Panc1 (cell line): ENCODE results near the gene ATXN10. TPM values are rescaled to one million over a fixed set of nuclear protein-coding genes. Genes with fewer than 3 reads are reported as not detected.

ENCODE experiments used
- ATAC-seq: fragments of 200-7000 bp; cut with Tn5 transposase; 2 replicates; pipeline ENCODE4 v1.9.1; 2020; ENCODE audit warnings: mild to moderate bottlenecking, moderate library complexity
- BruUV-seq: library from RNA; stranded (reverse); fragments of 400-500 nt; replicated peaks from 2 replicates; lab custom pipeline; 2021; lab: Mats Ljungman, UMichigan
- CTCF ChIA-PET: fragments of 300-600 bp; sonication (Branson Sonifier 250); formaldehyde crosslinking; loops from one replicate; lab custom pipeline; 2022; ENCODE audit warnings: antibody characterized with exemption; lab: Charles Lee
- POLR2A ChIA-PET: fragments of 300-600 bp; sonication (Branson Sonifier 250); formaldehyde crosslinking; loops from one replicate; lab custom pipeline; 2022; ENCODE audit warnings: antibody characterized with exemption; lab: Charles Lee
- DNase-seq: peaks from one replicate; pipeline ENCODE4 v3.0.0-alpha.2; 2010; ENCODE audit warnings: low read depth, low spot score
- H3K27ac ChIP-seq: 2 replicates; pipeline ENCODE4 v1.5.1; 2011; ENCODE audit warnings: mild to moderate bottlenecking, low read length, inconsistent platforms
- H3K27me3 ChIP-seq: fragments of 200-500 bp; sonication (Bioruptor generic); 2 replicates; pipeline ENCODE4 v1.6.0; 2014; ENCODE audit warnings: low read length, inconsistent platforms; ENCODE audit not compliant: control insufficient read depth, insufficient read depth
- H3K36me3 ChIP-seq: fragments of 200-500 bp; sonication (Bioruptor generic); 2 replicates; pipeline ENCODE4 v1.5.1; 2014; ENCODE audit warnings: inconsistent platforms, mild to moderate bottlenecking, low read length, moderate library complexity; ENCODE audit not compliant: control insufficient read depth, insufficient read depth
- H3K4me1 ChIP-seq: 2 replicates; pipeline ENCODE4 v1.5.1; 2011; ENCODE audit warnings: inconsistent platforms, mild to moderate bottlenecking, low read length, moderate library complexity; ENCODE audit not compliant: control insufficient read depth, insufficient read depth
- H3K4me3 ChIP-seq, 2 experiments: 2 replicates each; pipeline ENCODE4 v1.5.1; 2011 to 2012; ENCODE audit warnings: low read depth in 2 of 2, low read length in 2 of 2, mild to moderate bottlenecking in 2 of 2, inconsistent platforms in 1 of 2, moderate library complexity in 1 of 2
- H3K9me3 ChIP-seq: fragments of 200-500 bp; sonication (Bioruptor generic); 2 replicates; pipeline ENCODE4 v1.5.1; 2014; ENCODE audit warnings: low read depth, mild to moderate bottlenecking, inconsistent platforms, low read length, moderate library complexity; ENCODE audit not compliant: control insufficient read depth, insufficient read depth
- CTCF ChIP-seq: fragments of 450-650 bp; IDR thresholded peaks from 2 replicates; pipeline ENCODE4 v1.5.1; 2017; ENCODE audit warnings: mild to moderate bottlenecking
- POLR2AphosphoS5 ChIP-seq: IDR thresholded peaks from 2 replicates; pipeline ENCODE4 v1.6.1; 2012; ENCODE audit warnings: mild to moderate bottlenecking, low read depth, low read length, moderate library complexity
- REST ChIP-seq, 2 experiments: IDR thresholded peaks; 2 replicates each; pipeline ENCODE4 v1.6.1; 2011 to 2012; ENCODE audit warnings: low read depth in 2 of 2, control low read depth in 1 of 2, low read length in 1 of 2, mild to moderate bottlenecking in 1 of 2, moderate library complexity in 1 of 2; ENCODE audit not compliant: insufficient read depth in 1 of 2
- SIN3A ChIP-seq: IDR thresholded peaks from 2 replicates; pipeline ENCODE4 v1.6.1; 2012; ENCODE audit warnings: low read depth, mild to moderate bottlenecking, low read length, moderate library complexity, borderline replicate concordance; ENCODE audit not compliant: insufficient read depth
- TCF7L2 ChIP-seq: IDR thresholded peaks from 2 replicates; pipeline ENCODE4 v1.6.1; 2011; ENCODE audit warnings: mild to moderate bottlenecking, low read depth, low read length, inconsistent platforms
- in situ Hi-C: cut with HindIII; loops from 2 replicates; pipeline ENCODE4 v1.10.0; 2016; ENCODE audit warnings: low sequenced_read_pairs, low pct_unique_long_range_greater_than_20kb
- intact Hi-C: fragments of 100-400 bp; cut with micrococcal nuclease; formaldehyde crosslinking; loops from one replicate; pipeline ENCODE4 v1.10.0; 2022; ENCODE audit not compliant: unreplicated experiment
- total RNA-seq: library from RNA; stranded (reverse); gene quantifications from one replicate; pipeline ENCODE4 v1.2.1, GENCODE V29; 2021; ENCODE audit not compliant: unreplicated experiment

The ATXN10 gene
- total RNA-seq, 1 experiment from 2014 or later, result 184 TPM

- CTCF ChIA-PET, result interaction anchor here (0.7 kb wide), 3 partner anchors 12 to 148 kb away, joined by 4 to 6 read pairs (median 5); no protein-coding TSS in a partner anchor
- H3K27ac ChIP-seq, result no peak overlapping the region
- TF ChIP-seq POLR2AphosphoS5, result no peak
- TF ChIP-seq CTCF, result no peak
- no peak for TF ChIP-seq TCF7L2
- intact Hi-C loops (loop anchor here (10.0 kb wide), 1 partner anchor 60 kb away; no protein-coding TSS in a partner anchor), in situ Hi-C loops (no loop called here)
- H3K9me3 ChIP-seq, result no peaks in the 10 kb centered on the region
- H3K4me1 ChIP-seq, result 0 out of 2 replicates have a peak, but pooled peaks cover 3% of the 10 kb centered on the region
- H3K27me3 ChIP-seq, result no peaks in the 10 kb centered on the region
- no peak overlapping the region for H3K4me3 ChIP-seq
- no TSS peak for BruUV-seq
- ATAC-seq (no peak), DNase-seq (no peak)
- POLR2A ChIA-PET, result no interaction called here
- H3K36me3 ChIP-seq, result no peaks in the 10 kb centered on the region
Observed at GRCh38 chr22:45864959-45865476, 193.4 kb downstream of the ATXN10 start.

- Histone ChIP-seq H3K9me3 (no peaks in the 10 kb centered on the region), H3K4me3 (no peak overlapping the region), H3K4me1 (0 out of 2 replicates have a peak, but pooled peaks cover 3% of the 10 kb centered on the region), H3K36me3 (no peaks in the 10 kb centered on the region), H3K27me3 (no peaks in the 10 kb centered on the region), H3K27ac (no peak overlapping the region)
- in situ Hi-C loops, result no loop called here
- DNase-seq (no peak), ATAC-seq (no peak)
- TF ChIP-seq CTCF, result no peak
- TF ChIP-seq SIN3A, result no peak
- TF ChIP-seq TCF7L2, result no peak
- TF ChIP-seq REST (IDR thresholded peaks at IDR 0.05; ENCODE audit: insufficient read depth in 1 of 2, low read depth in 2 of 2, low read length in 1 of 2), result no peak
- no peak for TF ChIP-seq POLR2AphosphoS5
- no TSS peak for BruUV-seq
- intact Hi-C loops, result loop anchor here (10.0 kb wide), 1 partner anchor 59 kb away; no protein-coding TSS in a partner anchor
- CTCF ChIA-PET, result no interaction called here
- POLR2A ChIA-PET, result no interaction called here
Observed at GRCh38 chr22:45865561-45866125, 194.0 kb downstream of the ATXN10 start.
